Gastrocnemius medialis (tissue), 4 donors: ENCODE results near the gene NACAD. TPM values are rescaled to one million over a fixed set of nuclear protein-coding genes. Genes with fewer than 3 reads are reported as not detected.

Experiments used
- ATAC-seq, 2 donors: fragments of 150-250 bp; one replicate each; pipeline ENCODE4 v1.9.1; 2016
- DNase-seq, 2 donors: peaks; one replicate each; pipeline ENCODE4 v3.0.0-alpha.2; 2019
- H3K27ac ChIP-seq, 4 donors: fragments of 200-600 bp; sonication (generic); 1 replicate in 1 of 4; 2 replicates in 3 of 4; pipeline ENCODE4 v1.5.1; 2016 to 2018; ENCODE audit warnings: mild to moderate bottlenecking in 2 of 4, moderate library complexity in 1 of 4
- H3K27me3 ChIP-seq, 3 donors: fragments of 200-600 bp; sonication (generic) in 2 of 3; 1 replicate in 1 of 3; 2 replicates in 2 of 3; pipeline versions ENCODE4 v1.5.1 to v1.6.0; 2016 to 2019; ENCODE audit warnings: mild to moderate bottlenecking in 1 of 3, moderate library complexity in 1 of 3
- H3K36me3 ChIP-seq, 2 donors: fragments of 200-600 bp; sonication (generic) in 1 of 2; one replicate each; pipeline ENCODE4 v1.5.1; 2017 to 2018
- H3K4me1 ChIP-seq, 2 donors: fragments of 200-600 bp; sonication (generic) in 1 of 2; one replicate each; pipeline ENCODE4 v1.5.1; 2016 to 2017; ENCODE audit warnings: mild to moderate bottlenecking in 2 of 2
- H3K4me3 ChIP-seq, 4 donors: fragments of 200-600 bp; sonication (generic) in 3 of 4; 1 replicate in 1 of 4; 2 replicates in 3 of 4; pipeline ENCODE4 v1.5.1; 2016 to 2019; ENCODE audit warnings: mild to moderate bottlenecking in 2 of 4
- H3K9me3 ChIP-seq, 3 donors: fragments of 200-600 bp; sonication (generic) in 2 of 3; 1 replicate in 1 of 3; 2 replicates in 2 of 3; pipeline ENCODE4 v1.5.1; 2016 to 2019
- CTCF ChIP-seq, 5 experiments: fragments of 450-650 bp in 3 of 5; fragments of 200-600 bp in 2 of 5; sonication (generic) in 2 of 5; IDR thresholded peaks in 4 of 5; conservative IDR thresholded peaks in 1 of 5; 1 replicate in 4 of 5; 2 replicates in 1 of 5; pipeline ENCODE4 v1.5.1; 2016 to 2019; ENCODE audit warnings: antibody characterized with exemption in 5 of 5, mild to moderate bottlenecking in 3 of 5, moderate library complexity in 3 of 5
- POLR2A ChIP-seq, 2 donors: fragments of 450-650 bp; IDR thresholded peaks; one replicate each; pipeline ENCODE4 v1.6.1; 2017; ENCODE audit warnings: antibody characterized with exemption in 2 of 2, mild to moderate bottlenecking in 2 of 2, moderate library complexity in 2 of 2
- in situ Hi-C, 4 donors: fragments of 200-750 bp; cut with MboI; loops; one replicate each; pipeline versions ENCODE4 v1.15.0 to v1.8.0; 2017; ENCODE audit warnings: low sequenced_read_pairs in 4 of 4
- intact Hi-C: fragments of 100-400 bp; cut with DNase I; formaldehyde crosslinking; loops from one replicate; pipeline ENCODE4 v1.15.1; 2023; ENCODE audit warnings: low total_unique reads
- total RNA-seq, 4 donors: library from RNA; depleted of rRNA; stranded (reverse); fragments of >200 nt; gene quantifications; one replicate each; pipeline versions ENCODE4 v1.1.0 to v1.2.3, GENCODE V29; 2016

The NACAD gene
- total RNA-seq, 4 donors from 2014 or later, result 0.46 to 1.5 (median 1.1) TPM

GRCh38 chr7:45098983-45099839 lies 10.4 kb upstream of the NACAD start:
- H3K4me1 ChIP-seq, result no peaks in the 10 kb centered on the region
- peaks cover 5 to 62% of the 10 kb centered on the region in 2 donors for H3K36me3 ChIP-seq
- peak overlapping the region in 1 of 4 donors; percentile 16 for H3K27ac ChIP-seq
- in situ Hi-C loops, result no loop called here
- no peak for TF ChIP-seq CTCF (IDR thresholded peaks at IDR 0.05 in 4 of 5, conservative IDR thresholded peaks at IDR 0.05 in 1 of 5)
- no peaks in the 10 kb centered on the region for H3K27me3 ChIP-seq
- ATAC-seq (no peak), DNase-seq (no peak)
- intact Hi-C loops, result no loop called here
- no peaks in the 10 kb centered on the region for H3K9me3 ChIP-seq
- H3K4me3 ChIP-seq, result no peak overlapping the region

GRCh38 chr7:45092931-45093235 lies 4.1 kb upstream of the NACAD start:
- DNase-seq (no peak), ATAC-seq (no peak)
- Histone ChIP-seq H3K4me3 (no peak overlapping the region), H3K27ac (no peak overlapping the region), H3K4me1 (no peaks in the 10 kb centered on the region), H3K27me3 (peaks cover 0 to 4% (median 0%) of the 10 kb centered on the region in 3 donors), H3K36me3 (peaks cover 0 to under 1% of the 10 kb centered on the region in 2 donors), H3K9me3 (no peaks in the 10 kb centered on the region)
- in situ Hi-C loops, result no loop called here
- intact Hi-C loops, result no loop called here
- TF ChIP-seq POLR2A (IDR thresholded peaks at IDR 0.05), result no peak
- no peak for TF ChIP-seq CTCF (IDR thresholded peaks at IDR 0.05 in 4 of 5, conservative IDR thresholded peaks at IDR 0.05 in 1 of 5)

GRCh38 chr7:45092100-45092930 lies 3.5 kb upstream of the NACAD start:
- peaks cover 0 to 4% (median 0%) of the 10 kb centered on the region in 3 donors for H3K27me3 ChIP-seq
- TF ChIP-seq POLR2A (IDR thresholded peaks at IDR 0.05), result no peak
- no peak for TF ChIP-seq CTCF (IDR thresholded peaks at IDR 0.05 in 4 of 5, conservative IDR thresholded peaks at IDR 0.05 in 1 of 5)
- no peaks in the 10 kb centered on the region for H3K9me3 ChIP-seq
- H3K4me3 ChIP-seq, result no peak overlapping the region
- no peak for ATAC-seq
- in situ Hi-C loops (no loop called here), intact Hi-C loops (no loop called here)
- H3K27ac ChIP-seq, result no peak overlapping the region
- no peak for DNase-seq
- no peaks in the 10 kb centered on the region for H3K4me1 ChIP-seq
- no peaks in the 10 kb centered on the region for H3K36me3 ChIP-seq

- Histone ChIP-seq H3K27me3 (peaks cover 0 to 4% (median 0%) of the 10 kb centered on the region in 3 donors), H3K27ac (peak overlapping the region in 1 of 4 donors; percentile 54), H3K36me3 (no peaks in the 10 kb centered on the region), H3K4me1 (no peaks in the 10 kb centered on the region), H3K4me3 (peak overlapping the region; percentile 60 to 74 (median 65)), H3K9me3 (no peaks in the 10 kb centered on the region)
- in situ Hi-C loops, result no loop called here
- DNase-seq (peak in 1 of 2 donors; percentile 15), ATAC-seq (peak in 1 of 2 donors; percentile 15)
- intact Hi-C loops, result no loop called here
- no peak for TF ChIP-seq CTCF (IDR thresholded peaks at IDR 0.05 in 4 of 5, conservative IDR thresholded peaks at IDR 0.05 in 1 of 5)
- TF ChIP-seq POLR2A (IDR thresholded peaks at IDR 0.05), result no peak
Observed at GRCh38 chr7:45089341-45089891, 647 bp upstream of the NACAD start.
